ENCODE measurements around the gene PLSCR1. TPM values are rescaled to one million over a fixed set of nuclear protein-coding genes. Genes with fewer than 3 reads are reported as not detected.
A peak's percentile ranks its signal among the peaks of the same experiment; 100 is the strongest.

The PLSCR1 gene
- total and polyA plus RNA-seq, 2 donors (not counting 1 experiment from before 2014, with no cell fraction given), result 16.8 to 44.6 TPM

DNA sequence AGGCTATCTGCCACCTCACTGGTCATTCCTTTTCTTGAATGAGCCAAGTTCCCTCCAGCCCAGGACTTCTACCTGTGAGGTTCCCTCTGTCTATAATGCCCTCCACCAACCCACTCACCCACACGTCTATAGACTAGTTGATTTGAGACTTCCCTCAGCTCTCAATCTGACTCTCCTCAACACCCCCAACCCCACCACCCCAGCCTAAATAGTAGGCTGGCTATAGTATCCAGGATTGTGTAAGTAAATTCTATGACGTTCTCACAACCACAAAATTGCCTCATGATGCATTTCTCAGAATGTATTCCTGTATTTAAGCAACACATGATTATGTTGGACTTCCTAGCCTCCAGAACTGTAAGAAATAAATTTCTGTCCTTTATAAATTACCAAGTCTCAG is 2.2 kb downstream of the PLSCR1 start:
- Histone ChIP-seq H4K20me1 (ENCODE audit: control insufficient read depth, insufficient read depth, low read length, poor library complexity, severe bottlenecking) (no peaks in the 10 kb centered on the region), H3K27me3 (replicated peaks in 1 of 4; ENCODE audit: control extremely low read depth in 1 of 4, control insufficient read depth in 3 of 4, insufficient read depth in 4 of 4, low read length in 3 of 4) (no peaks in the 10 kb centered on the region), H3K36me3 (replicated peaks in 1 of 2; ENCODE audit: control extremely low read depth in 1 of 2, control insufficient read depth in 1 of 2, extremely low read depth in 1 of 2, insufficient read depth in 2 of 2, low read length in 1 of 2) (no peaks in the 10 kb centered on the region), H3K4me1 (ENCODE audit: control insufficient read depth in 2 of 2, insufficient read depth in 2 of 2, low read length in 2 of 2) (peaks cover 31 to 45% of the 10 kb centered on the region in 2 donors), H3K4me2 (replicated peaks; ENCODE audit: low read depth, low read length, poor library complexity, severe bottlenecking) (peak overlapping the region; percentile 7), H3K79me2 (ENCODE audit: control insufficient read depth, insufficient read depth, low read length) (peaks cover 52% of the 10 kb centered on the region), H3K4me3 (ENCODE audit: control extremely low read depth in 1 of 5, extremely low read depth in 1 of 5, insufficient read depth in 1 of 5, low read depth in 2 of 5, low read length in 4 of 5) (peak overlapping the region in 1 of 5 experiments; percentile 90), H2AFZ (ENCODE audit: insufficient read depth, low read depth, low read length, poor library complexity, severe bottlenecking) (no peak overlapping the region), H3K9me3 (ENCODE audit: control extremely low read depth in 1 of 3, control insufficient read depth in 2 of 3, insufficient read depth in 1 of 3, low read length in 2 of 3) (no peaks in the 10 kb centered on the region), H3K27ac (ENCODE audit: low read length in 2 of 2) (no peak overlapping the region), H3K9ac (ENCODE audit: low read length) (no peak overlapping the region)
- ChIA-PET CTCF (interaction anchor here (3.5 kb wide), 1 partner anchor 35 kb away, joined by 9 read pairs; no protein-coding TSS in a partner anchor), POLR2A (no interaction called here)
- no peak for ATAC-seq (ENCODE audit: low read depth)
- intact Hi-C loops (cut with micrococcal nuclease), result no loop called here
- H3K4me1 Mint-ChIP-seq, result peaks cover 68% of the 10 kb centered on the region
- WGBS (ENCODE audit: insufficient coverage), result no CpG with 5 or more reads among the region's 2 CpGs
- H3K9me3 Mint-ChIP-seq (ENCODE audit: insufficient read depth), result no peaks in the 10 kb centered on the region
- no peaks in the 10 kb centered on the region for H3K27me3 Mint-ChIP-seq
- peak overlapping the region; percentile 55 for H3K4me3 Mint-ChIP-seq
- no peak for TF ChIP-seq EZH2 (IDR thresholded peaks at IDR 0.05; ENCODE audit: borderline replicate concordance, insufficient read depth, low read depth, low read length, poor library complexity, severe bottlenecking)
- TF ChIP-seq, protein P1, sequence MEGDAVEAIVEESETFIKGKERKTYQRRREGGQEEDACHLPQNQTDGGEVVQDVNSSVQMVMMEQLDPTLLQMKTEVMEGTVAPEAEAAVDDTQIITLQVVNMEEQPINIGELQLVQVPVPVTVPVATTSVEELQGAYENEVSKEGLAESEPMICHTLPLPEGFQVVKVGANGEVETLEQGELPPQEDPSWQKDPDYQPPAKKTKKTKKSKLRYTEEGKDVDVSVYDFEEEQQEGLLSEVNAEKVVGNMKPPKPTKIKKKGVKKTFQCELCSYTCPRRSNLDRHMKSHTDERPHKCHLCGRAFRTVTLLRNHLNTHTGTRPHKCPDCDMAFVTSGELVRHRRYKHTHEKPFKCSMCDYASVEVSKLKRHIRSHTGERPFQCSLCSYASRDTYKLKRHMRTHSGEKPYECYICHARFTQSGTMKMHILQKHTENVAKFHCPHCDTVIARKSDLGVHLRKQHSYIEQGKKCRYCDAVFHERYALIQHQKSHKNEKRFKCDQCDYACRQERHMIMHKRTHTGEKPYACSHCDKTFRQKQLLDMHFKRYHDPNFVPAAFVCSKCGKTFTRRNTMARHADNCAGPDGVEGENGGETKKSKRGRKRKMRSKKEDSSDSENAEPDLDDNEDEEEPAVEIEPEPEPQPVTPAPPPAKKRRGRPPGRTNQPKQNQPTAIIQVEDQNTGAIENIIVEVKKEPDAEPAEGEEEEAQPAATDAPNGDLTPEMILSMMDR (IDR thresholded peaks at IDR 0.05), result no peak
- no peak overlapping the region for H3K27ac Mint-ChIP-seq
- DNase-seq, result peak; percentile 7

- intact Hi-C loops (cut with micrococcal nuclease), result no loop called here
- TF ChIP-seq, protein P1 (IDR thresholded peaks at IDR 0.05), result no peak
- no peak for TF ChIP-seq EZH2 (IDR thresholded peaks at IDR 0.05; ENCODE audit: borderline replicate concordance, insufficient read depth, low read depth, low read length, poor library complexity, severe bottlenecking)
- no peak for ATAC-seq (ENCODE audit: low read depth)
- peak overlapping the region; percentile 34 for H3K4me3 Mint-ChIP-seq
- no peak overlapping the region for H2AFZ ChIP-seq (ENCODE audit: insufficient read depth, low read depth, low read length, poor library complexity, severe bottlenecking)
- H3K4me1 Mint-ChIP-seq, result peaks cover 66% of the 10 kb centered on the region
- no peak overlapping the region for H3K27ac Mint-ChIP-seq
- no peak overlapping the region for H3K9ac ChIP-seq (ENCODE audit: low read length)
- CTCF ChIA-PET, result interaction anchor here (1.0 kb wide), 1 partner anchor 35 kb away, joined by 3 read pairs; no protein-coding TSS in a partner anchor
- no peaks in the 10 kb centered on the region for H3K27me3 ChIP-seq (replicated peaks in 1 of 4; ENCODE audit: control extremely low read depth in 1 of 4, control insufficient read depth in 3 of 4, insufficient read depth in 4 of 4, low read length in 3 of 4)
- peaks cover 31 to 45% of the 10 kb centered on the region in 2 donors for H3K4me1 ChIP-seq (ENCODE audit: control insufficient read depth in 2 of 2, insufficient read depth in 2 of 2, low read length in 2 of 2)
- H3K4me3 ChIP-seq (ENCODE audit: control extremely low read depth in 1 of 5, extremely low read depth in 1 of 5, insufficient read depth in 1 of 5, low read depth in 2 of 5, low read length in 4 of 5), result no peak overlapping the region
- no CpG with 5 or more reads among the region's 1 CpG for WGBS (ENCODE audit: insufficient coverage)
- H3K79me2 ChIP-seq (ENCODE audit: control insufficient read depth, insufficient read depth, low read length), result peaks cover 59% of the 10 kb centered on the region
- no peaks in the 10 kb centered on the region for H3K9me3 ChIP-seq (ENCODE audit: control extremely low read depth in 1 of 3, control insufficient read depth in 2 of 3, insufficient read depth in 1 of 3, low read length in 2 of 3)
- no peaks in the 10 kb centered on the region for H3K9me3 Mint-ChIP-seq (ENCODE audit: insufficient read depth)
- DNase-seq, result no peak
- peak overlapping the region; percentile 26 for H3K4me2 ChIP-seq (replicated peaks; ENCODE audit: low read depth, low read length, poor library complexity, severe bottlenecking)
- POLR2A ChIA-PET, result no interaction called here
- H3K27me3 Mint-ChIP-seq, result no peaks in the 10 kb centered on the region
- no peak overlapping the region for H3K27ac ChIP-seq (ENCODE audit: low read length in 2 of 2)
- H3K36me3 ChIP-seq (replicated peaks in 1 of 2; ENCODE audit: control extremely low read depth in 1 of 2, control insufficient read depth in 1 of 2, extremely low read depth in 1 of 2, insufficient read depth in 2 of 2, low read length in 1 of 2), result no peaks in the 10 kb centered on the region
- no peaks in the 10 kb centered on the region for H4K20me1 ChIP-seq (ENCODE audit: control insufficient read depth, insufficient read depth, low read length, poor library complexity, severe bottlenecking)
Observed at GRCh38 chr3:146540978-146541377, 3.4 kb downstream of the PLSCR1 start.
